DMS 273 (cell line): Measurements from ENCODE around the gene ADAMTS17.
"Not testable (repeated sequence)": the region's sequence is repeated elsewhere in the genome, so short reads cannot be mapped to it uniquely, and the experiment has no call there.

Source experiments
- DNase-seq: peaks from one replicate; lab custom pipeline; 2025; ENCODE audit not compliant: unreplicated experiment; lab: John Stamatoyannopoulos, UW

Gene ADAMTS17

DNA sequence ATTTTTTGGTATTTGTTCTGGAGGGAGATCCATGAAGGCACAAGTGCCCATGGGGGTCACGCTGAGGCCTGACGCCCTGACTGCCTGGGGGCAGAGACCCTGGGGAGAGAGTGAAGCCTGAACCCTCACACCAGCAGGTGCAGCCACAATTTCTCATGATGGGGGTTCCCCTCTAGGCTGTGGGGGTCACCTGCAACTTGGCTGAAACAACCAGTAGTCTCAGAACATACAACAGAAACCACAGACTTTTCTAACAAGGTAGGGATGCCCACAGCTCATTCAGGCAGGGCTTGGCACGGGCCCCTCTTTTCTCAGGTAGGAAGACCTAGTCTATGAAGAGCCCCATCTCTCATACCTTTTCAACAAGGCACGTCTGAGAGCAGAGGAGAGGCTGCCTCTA is 245.1 kb downstream of the ADAMTS17 start:
- DNase-seq = no peak

GRCh38 chr15:100096248-100096600 is 245.6 kb downstream of the ADAMTS17 start:
- no peak for DNase-seq

- no peak for DNase-seq
Observed at GRCh38 chr15:100095541-100096247, 246.1 kb downstream of the ADAMTS17 start.

GRCh38 chr15:100094127-100094510 is 247.7 kb downstream of the ADAMTS17 start:
- no peak for DNase-seq

GRCh38 chr15:100093211-100094126 is 248.3 kb downstream of the ADAMTS17 start:
- no peak for DNase-seq

DNA sequence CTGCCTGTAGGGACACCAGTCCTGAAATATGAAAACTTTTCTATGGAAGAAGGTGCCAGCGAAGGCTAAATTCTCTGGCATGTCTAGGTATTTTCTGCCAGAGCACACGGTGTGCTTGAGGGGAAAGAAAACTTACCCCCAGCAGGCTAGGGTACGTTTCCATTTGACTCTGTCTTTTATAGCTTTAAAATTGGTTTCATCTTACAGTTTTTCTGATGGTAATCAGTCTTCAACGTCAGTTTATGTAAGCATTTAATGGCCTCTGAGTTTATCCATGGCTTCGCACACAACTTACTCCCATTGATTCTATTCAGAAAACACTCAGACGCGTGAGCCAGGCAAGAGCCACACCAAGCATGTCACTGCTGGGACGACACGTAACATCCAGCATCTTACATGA is 249.7 kb downstream of the ADAMTS17 start:
- DNase-seq = no peak

- no peak for DNase-seq
Observed at GRCh38 chr15:100090411-100090810, 251.4 kb downstream of the ADAMTS17 start.

GRCh38 chr15:100084042-100084821 is 257.5 kb downstream of the ADAMTS17 start:
- not testable (repeated sequence) for DNase-seq

- no peak for DNase-seq
Observed at GRCh38 chr15:100083572-100083971, 258.2 kb downstream of the ADAMTS17 start.

GRCh38 chr15:100082761-100083402 is 258.9 kb downstream of the ADAMTS17 start:
- DNase-seq = no peak

DNA sequence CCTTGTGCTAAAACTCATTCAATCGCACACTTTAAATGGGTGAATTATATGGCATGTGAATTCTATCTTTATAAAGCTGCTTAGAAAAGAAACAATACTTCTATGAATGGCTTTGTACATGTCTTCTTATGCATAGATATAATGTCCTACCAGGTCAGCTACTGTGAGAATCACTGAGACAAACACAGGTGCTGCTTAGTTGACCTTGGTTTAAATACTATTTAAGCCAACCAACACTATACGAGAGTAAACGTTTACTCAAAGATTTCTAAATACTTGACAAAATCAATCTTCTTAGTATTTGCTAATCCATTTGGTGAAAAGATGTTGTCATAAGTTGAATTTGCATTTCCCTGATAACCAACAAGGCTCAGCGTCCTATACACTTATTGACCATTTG is 260.3 kb downstream of the ADAMTS17 start:
- no peak for DNase-seq

DNA sequence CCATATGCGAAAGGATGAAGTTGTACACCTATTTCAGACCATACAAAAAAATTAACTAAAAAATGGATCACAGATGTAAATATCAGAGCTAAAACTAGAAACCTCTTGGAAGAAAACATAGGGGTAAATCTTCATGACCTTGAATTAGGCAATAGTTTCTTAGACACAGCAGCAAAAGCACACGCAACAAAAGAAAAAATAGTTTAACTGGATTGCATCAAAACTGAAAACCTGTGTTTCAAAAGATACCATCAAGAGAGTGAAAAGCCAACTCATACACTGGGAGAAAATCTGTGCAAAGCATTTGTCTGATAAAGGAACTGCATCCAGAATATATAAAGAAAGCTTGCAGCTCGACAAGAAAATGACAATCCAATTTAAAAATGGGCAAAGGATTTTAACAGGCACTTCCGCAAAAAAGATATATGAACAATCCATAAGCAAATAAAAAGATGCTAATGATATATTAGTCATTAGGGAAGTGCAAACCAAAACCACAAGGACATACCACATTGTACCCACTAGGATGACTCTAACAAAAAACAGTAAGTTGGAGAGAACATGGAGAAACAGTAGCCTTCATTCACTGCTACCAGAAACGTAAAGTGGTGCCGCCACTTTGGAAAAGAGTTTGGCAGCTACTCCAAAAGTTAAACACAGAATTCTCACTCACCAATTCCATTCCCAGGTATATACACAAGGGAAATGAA is 263.1 kb downstream of the ADAMTS17 start:
- no peak for DNase-seq

DNA sequence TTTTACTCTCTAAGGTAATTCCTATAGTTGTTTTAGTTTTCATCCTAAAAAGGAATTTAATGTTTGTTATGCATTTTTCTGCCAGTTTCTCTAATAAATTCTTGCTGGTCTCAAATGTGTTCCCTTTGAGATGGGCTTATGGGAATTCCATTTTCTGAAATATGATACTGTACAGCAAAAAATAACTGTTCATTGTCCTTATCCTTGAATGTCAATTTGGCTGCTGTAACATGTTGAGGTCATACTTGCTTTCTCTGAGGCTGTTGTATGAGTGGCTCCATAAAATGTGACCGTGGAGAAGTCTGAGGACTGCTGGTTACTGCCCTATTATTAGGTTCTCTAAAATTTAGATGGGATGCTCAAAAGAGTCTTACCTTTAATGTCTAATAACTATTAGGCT is 266.5 kb downstream of the ADAMTS17 start:
- DNase-seq = no peak

GRCh38 chr15:100073982-100074381 is 267.8 kb downstream of the ADAMTS17 start:
- no peak for DNase-seq

DNA sequence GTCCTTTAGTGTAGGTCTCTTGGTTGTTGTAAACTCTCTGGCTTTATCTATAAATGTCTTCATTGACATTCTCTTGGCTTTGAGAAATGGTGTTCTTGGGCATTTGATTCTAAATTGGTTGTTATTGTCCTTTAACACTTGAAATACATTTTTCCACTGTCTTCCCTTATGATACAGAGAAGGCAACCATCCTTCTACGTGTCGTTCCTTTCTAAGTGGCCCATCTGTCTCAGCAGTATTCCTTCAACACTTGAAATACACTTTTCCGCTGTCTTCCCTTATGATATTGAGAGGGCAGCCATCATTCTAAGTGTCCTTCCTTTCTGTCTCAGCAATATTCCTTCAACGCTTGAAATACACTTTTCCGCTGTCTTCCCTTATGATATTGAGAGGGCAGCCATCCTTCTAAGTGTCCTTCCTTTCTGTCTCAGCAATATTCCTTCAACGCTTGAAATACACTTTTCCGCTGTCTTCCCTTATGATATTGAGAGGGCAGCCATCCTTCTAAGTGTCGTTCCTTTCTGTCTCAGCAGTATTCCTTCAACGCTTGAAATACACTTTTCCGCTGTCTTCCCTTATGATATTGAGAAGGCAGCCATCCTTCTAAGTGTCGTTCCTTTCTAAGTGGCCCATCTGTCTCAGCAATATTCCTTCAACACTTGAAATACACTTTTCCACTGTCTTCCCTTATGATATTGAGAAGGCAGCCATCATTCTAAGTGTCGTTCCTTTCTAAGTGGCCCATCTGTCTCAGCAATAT is 275.1 kb downstream of the ADAMTS17 start:
- not testable (repeated sequence) for DNase-seq

DNA sequence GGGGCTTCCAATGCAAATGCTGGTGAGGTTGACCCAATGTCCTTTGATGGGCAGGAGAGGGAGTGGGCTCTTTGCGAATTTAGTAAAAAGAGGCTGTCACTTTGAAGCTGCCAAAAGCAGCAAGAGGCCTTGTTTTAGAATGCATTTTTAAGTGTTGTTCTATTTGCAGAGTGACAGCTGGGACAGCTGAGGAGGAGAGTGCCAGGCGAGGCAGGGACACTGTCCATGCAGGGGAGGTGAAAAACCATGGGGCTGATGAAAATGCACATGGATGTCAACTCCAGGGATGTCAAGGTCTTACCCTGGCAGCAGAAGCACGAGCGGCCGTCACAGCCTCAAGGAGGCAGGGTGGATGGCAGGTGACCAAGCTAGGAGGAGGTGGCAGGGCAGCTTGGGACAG is 279.8 kb downstream of the ADAMTS17 start:
- no peak for DNase-seq

DNA sequence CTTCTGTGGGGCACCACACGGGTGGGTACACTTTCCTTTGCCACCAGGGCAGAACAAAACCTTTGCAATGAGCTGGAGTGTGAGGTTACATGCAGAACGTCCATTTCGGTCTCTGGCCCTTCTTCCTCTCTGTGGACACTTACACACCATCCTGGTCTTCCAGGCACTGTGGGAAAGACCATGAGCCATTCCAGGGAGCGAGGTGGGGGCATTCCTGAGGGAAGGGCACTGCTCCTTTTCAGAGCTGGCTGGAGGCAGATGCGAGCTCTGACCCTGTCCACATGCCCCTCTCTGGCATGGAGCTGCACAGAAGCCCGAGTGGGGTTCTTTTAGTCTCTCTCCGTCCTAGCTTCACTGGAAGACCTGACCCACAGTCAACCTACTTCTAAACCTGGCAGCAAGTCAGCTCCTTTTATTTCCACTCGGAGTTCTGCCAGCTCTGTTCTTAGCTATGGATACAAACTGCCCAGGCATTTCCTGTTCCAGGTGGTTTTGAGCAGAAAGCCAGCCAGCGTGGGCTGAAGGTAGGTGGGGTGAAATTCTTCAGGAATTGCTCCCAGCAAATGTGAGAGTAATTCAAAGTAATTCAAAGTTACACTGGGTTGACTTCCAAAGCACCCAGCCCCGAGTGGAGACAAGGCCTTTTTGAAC is 281.4 kb downstream of the ADAMTS17 start:
- DNase-seq = no peak

DNA sequence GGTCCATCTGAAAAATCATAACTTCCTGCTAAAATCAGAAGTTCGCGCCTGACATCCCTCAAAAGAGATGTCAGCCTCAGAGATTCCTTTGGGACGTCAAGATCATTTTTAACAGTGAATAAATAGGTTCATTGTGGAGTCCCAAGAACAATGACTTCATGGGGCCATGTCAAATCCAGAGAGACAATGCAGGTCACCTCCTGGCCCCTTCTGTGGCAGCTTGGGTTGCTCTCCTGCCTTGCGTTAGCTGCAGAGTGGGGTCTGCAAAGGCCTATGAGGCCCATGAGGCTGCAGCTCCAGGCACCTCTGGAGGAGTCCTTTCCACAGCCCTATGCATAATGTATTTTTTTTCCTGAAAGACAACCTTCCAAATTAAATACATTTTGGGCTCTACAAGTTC is 282.3 kb downstream of the ADAMTS17 start:
- DNase-seq = no peak

DNA sequence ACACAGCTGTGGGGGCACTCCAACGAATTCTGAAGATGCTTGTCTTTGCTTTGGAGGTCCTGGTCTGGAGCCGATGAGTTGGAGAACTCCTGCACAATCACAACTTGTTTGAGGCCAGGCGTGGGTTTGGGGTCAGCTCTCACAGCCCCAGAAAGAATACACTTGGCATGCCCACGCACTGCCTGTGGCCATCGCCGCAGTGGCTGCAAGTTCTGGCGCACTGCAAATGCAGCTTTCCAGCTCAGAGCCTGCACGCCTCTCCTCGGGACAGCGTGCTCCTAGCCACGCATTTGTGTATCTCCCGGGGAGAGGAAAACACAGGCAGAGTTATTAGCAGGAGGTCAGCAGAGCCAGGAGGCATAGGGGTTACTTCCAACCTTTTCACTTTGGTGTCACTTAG is 282.7 kb downstream of the ADAMTS17 start:
- DNase-seq = no peak
